DMS53 treated with DMSO at 0.1 percent for 48 hours (cell line): ENCODE results near the gene LCN9.
"Not testable (repeated sequence)": the region's sequence is repeated elsewhere in the genome, so short reads cannot be mapped to it uniquely, and the experiment has no call there.

Experiments
- DNase-seq: peaks from one replicate; lab custom pipeline; 2025; ENCODE audit not compliant: unreplicated experiment; lab: John Stamatoyannopoulos, UW

Gene LCN9

DNA sequence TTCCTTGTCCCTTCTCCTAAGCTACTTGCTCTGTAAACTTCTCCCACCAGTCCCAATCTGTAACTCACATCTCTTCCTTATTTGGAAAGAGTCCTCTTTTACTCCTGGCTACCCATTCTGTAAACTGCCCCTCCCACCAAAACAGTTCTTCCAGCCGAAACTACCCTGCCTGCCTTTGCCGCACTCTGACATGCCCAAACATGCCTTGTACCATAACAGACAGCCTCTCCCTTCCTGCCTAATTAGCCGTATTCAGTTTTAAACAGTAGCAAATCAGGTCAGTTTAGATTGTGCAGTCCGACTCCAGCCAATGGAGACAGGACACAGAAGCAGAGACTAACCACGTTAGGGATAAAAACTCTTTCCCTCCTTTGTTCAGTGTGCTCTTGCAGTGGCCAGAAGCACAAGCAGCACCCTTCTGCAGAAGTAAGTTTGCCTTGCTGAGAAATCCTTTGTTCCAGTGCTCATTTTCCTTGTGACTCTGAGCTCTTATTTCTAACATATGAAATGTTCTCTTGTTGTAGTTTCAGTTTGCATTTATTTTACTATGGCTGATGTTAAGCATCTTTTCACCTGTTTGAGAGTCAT is 18.4 kb upstream of the LCN9 start:
- no peak for DNase-seq

DNA sequence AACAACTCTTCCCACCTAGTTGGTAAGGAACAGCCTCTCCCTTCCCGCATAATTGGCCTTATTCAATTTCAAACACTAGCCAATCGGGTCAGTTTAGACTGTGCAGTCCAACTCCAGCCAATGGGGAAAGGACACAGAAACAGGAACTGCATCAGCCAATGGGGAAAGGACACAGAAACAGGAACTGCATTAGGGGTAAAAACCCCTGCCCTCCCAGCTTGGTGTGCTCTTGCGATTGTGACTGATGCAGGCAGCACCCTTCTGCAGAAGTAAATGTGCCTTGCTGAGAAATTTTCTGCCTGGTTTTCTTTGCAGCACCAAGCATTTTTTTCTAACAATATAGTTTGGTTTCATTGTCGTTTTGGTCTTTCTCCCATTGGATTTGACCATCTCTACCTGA is 15.2 kb upstream of the LCN9 start:
- DNase-seq: no peak

DNA sequence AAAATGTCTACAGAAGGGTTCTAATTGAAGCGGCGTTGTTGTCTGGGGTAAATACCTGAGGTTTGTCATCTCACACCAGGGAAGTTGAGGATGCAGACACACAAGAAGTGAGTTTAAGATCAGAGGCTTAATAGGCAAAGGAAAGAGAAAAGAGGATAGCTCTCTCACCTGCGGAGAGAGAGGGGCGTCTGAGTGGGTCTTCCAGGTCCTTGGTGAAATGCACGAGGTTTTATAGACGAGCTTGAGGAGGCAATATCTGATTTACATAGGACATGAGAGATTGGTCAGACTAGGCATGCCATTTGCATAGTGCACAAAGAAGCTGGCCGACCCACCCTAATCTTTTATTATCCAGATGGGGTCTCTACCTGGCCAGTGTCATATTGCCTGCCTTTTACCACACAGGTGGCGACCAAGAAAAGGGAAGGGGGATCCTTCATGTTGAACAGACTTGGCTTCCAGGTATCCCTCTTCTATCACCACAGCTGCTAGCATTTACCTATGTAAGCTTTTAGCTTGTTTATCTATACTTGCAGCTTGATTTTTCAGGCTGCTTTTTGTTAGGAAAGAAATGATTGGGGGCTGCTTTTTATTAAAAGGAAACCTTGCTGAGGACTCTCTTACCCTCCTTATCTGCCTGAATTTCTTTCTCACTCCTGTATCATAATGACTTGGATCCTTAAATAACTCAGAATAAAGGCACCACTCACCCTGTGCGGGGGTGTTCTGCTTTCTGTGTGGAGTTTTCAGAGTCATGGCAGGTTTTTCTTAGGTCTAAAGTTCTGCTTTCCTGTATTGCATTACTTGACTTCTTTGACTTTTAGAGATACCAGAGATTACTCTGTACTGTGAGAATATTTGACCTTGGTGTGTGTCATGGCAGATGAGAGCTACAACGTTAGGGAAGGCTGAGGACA is 14.4 kb upstream of the LCN9 start:
- no peak for DNase-seq

DNA sequence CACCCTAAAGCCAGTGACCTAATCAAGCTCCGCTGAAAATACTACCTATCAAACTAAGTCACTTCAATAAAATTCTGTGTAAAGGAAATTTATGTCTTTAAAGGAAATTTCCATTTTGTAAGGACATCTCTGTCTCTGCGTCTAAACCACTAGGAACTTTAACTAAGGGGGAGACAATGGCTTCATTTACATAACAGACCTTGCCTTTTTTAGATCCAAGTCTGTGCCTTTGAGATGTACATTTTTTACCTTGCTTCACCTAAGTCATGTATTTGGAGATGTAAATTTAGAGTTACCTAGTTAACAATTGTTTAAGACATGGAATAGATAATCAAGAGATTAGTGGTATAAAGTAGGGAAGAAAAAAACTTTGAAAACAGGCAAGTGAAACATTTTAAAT is 13.6 kb upstream of the LCN9 start:
- DNase-seq: no peak

DNA sequence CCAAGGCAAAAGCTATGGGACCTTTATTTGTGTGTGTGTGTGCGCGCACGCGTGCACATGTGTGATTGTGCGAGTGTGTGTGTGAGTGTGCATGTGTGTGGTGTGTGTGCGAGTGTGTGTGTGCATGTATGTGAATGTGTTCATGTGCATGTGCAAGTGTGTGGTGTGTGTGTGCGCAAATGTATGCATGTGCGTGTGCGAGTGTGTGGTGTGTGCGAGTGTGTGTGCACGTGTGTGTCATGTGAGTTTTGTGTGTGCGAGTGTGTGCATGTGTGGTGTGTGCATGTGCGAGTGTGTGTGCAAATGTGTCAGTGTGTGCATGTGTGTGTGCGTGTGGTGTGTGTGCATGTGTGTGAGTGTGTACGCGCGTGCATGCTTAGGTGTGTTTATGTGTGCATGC is 12.7 kb upstream of the LCN9 start:
- DNase-seq: no peak

DNA sequence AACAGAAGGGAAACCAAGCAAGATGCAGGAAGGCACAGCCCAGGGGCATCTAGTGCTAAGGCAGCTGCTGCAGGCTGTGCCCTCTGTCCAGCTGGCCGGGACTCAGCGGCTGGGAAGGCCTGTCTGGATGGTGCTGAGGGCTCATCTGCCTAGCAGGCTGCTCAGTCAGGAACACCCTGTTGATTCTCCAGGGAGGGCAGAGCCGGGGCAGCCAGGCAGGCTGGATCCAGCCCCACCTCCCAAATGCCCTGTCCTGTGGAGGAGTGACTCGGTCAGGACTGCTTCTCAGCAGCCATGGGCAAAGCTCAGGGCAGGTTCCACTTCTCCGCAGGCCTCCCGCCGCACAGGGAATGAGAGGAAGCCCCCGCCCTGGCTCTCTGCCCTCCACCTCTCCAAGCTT is 7.8 kb upstream of the LCN9 start:
- no peak for DNase-seq

DNA sequence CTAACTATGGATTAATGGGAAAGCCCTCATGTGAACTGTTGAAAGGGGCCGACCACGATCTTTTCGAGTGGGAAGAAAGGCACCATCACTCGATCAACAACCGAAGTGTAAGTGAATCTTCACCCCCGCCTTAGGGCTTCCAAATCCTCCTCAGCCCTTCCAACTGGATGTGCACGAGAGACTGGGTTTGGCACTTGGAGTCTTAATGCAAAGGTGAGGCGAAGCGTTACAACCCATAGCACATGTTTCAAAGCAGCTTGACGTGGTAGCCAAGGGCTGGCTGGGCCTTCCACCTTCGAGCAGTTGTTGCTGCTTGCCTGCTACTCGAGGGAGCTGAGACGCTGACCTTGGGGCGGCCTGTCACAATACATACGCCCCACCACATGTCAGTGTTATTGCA is 5.7 kb upstream of the LCN9 start:
- no peak for DNase-seq

DNA sequence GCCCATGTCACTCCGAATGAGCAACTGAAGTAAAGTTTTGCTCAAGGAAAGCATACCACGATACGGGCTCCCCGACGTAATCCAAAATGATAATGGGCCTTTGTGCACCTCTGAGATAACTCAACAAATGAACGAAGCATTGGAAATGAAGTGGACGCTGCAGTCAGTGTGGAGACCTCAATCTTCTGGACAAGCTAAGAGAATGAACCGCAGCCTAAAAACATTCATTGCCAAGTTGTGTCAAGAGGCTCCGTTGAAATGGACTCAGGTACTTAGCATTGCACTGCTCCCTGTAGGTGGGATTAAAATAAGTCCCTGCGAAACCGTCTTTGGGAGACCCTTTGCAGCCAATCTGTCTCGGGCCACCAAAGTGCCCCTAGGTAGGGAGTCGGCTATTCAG is 3.9 kb upstream of the LCN9 start:
- DNase-seq: no peak

DNA sequence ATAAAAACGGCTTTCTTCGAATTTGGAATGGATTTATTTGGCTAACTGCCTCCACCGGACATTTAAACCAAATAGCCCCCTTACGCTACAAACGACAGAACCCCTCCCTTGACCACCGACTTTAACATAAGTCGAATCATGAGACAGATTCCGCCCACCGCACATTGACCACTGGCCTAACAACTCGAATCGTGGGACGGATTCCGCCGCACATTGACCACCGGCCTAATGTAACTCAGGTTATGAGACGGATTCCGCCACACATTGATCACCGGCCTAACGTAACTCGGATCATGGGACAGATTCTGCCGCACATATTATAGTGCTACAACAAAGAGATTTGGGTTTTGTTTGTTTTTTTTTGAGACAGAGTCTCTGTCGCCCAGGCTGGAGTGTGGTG is 2.7 kb upstream of the LCN9 start:
- DNase-seq: no peak

DNA sequence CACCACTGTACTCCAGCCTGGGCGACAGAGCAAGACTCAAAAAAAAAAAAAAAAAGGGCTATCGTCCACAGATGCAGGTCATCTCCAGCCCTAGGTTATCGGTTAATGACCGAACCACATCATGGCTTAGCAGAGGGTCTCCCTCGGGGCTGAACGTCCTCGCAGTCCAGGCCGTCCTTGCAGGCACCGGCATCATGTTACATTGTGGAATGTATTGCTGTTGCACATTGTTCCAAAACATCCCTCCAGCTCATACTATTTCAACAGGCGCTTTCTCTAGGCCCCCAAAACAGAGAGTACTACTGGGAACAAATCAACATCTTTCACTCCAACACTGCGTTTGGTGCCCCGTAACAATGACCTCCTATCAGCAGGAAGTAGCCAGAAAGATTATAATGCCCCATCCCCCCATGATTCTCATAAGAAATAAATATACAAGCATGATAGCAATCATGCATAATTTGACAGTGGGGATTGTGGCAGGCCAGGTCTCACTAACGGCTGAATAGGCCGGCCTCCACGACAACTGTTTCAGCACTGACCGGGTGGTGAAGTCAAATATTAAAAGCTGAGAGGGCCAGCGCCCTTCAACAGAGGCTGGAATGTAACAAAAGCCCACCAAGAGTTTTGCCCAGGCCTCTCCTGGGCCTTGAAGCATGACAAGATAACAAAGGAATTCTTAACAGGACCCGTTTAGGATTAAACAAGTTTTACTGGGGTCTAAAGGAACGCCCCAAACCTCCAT is 1.1 kb upstream of the LCN9 start:
- DNase-seq: no peak

DNA sequence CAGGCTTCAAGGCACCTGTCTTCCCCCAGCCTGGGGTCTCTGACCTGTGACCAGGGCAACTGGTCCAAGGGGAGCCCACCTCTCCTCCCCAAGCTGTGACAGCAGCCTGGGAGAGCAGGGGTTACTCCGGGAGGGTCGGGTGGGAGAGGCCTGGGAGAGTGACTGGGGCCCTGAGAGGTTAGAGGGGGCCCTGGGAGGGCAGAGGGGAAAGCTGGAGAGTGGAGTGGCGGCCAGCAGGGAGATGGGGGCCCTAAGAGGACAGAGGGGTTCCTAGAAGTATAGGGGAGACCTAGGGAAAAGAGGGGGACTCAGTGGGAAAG is 302 bp downstream of the LCN9 start:
- DNase-seq: no peak

DNA sequence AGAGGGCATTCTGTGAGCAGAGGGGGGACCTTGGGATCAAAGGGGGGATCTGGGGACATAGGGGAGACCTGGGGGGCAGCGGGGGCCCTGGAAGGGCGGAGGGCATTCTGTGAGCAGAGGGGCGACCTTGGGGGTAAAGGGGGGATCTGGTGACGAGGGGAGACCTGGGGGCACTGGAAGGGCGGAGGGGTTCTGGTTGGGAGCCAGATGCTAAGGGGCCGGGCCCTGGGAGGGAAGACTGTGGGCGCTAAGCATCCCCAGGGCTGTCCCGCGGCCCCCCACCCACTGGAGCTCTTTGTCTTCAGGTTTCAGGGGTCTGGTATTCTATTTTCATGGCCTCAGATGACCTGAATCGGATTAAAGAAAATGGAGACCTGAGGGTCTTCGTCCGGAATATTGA is 748 bp downstream of the LCN9 start:
- no peak for DNase-seq

DNA sequence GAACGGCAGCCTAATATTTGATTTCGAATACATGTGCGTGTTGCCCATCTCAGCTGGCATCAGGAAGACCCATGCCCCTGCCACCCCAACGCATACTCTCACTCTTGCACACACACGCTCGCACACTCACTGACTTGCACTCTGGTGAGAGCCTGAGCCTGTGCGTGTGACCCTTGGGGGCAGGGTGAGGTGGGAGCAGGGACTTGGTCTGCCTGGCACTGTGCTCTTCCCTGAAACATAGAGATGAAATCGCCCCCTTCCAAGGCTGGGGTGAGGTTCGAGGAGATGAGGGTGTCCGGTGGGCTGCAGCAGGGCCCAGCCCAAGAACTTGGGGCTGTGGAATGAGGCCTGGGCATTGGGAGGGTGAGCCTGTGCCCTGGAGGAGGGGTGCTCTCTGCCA is 1.2 kb downstream of the LCN9 start:
- DNase-seq: no peak

DNA sequence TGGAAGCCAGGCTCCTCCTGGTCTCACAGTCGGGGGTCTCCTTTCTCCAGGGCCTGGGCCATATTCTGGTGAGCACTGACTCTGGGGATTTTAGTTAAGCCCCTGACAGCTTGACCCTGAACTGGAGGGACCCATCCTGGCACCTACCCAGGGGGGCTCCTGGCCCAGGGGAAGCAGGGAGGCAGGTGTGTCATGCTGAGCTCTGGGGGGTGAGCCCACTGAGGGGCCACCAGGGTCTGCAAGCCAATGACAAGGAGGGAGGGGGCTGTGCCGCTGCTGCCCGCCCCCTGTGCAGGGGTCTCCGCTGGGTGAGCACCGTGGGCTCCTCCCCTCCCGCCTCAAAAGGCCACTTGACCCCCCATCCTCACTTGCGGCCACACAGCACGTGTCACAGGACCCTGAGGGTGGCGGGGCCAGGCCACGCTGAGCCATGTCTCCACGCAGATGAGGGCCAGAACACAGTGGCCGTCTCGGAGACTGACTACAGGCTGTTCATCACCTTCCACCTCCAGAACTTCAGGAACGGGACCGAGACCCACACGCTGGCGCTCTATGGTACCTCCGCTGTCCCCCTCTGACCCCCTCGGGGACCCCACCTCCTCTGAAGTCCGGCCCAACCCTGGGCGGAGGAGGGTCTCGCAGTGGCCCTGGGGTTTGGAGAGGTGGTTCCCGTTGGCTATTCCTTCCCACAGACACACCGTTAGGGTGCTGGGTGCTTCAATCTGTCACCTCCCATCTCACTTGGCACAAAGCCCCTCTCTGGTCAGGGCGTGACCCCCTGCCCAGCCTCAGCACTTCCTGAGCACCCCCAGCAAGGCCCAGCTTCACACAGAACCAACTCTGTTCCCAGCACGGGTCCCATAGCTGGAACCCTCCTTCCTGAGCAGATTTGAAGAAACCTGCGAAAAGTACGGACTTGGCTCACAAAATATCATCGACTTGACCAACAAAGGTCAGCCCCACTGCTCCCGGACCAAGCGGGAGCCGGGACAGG is 2.0 kb downstream of the LCN9 start:
- DNase-seq: no peak

DNA sequence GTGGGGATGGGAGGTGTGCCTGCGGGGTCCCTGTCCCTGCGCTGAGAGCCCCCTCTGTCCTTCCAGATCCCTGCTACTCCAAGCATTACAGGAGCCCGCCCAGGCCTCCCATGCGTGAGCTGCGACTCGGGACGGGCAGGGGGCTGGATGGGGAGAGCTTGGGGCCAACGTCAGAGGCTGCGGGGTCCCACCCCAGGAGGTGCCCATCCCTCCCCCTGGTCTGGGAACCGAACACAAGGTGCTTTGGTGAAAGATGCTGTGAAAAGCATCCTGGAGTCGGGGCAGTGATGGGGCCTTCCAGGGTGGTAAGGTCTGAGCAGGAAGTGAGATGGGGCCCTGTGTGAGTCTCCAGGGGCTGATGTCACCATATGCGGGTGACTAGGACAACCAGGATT is 2.7 kb downstream of the LCN9 start:
- DNase-seq: no peak

DNA sequence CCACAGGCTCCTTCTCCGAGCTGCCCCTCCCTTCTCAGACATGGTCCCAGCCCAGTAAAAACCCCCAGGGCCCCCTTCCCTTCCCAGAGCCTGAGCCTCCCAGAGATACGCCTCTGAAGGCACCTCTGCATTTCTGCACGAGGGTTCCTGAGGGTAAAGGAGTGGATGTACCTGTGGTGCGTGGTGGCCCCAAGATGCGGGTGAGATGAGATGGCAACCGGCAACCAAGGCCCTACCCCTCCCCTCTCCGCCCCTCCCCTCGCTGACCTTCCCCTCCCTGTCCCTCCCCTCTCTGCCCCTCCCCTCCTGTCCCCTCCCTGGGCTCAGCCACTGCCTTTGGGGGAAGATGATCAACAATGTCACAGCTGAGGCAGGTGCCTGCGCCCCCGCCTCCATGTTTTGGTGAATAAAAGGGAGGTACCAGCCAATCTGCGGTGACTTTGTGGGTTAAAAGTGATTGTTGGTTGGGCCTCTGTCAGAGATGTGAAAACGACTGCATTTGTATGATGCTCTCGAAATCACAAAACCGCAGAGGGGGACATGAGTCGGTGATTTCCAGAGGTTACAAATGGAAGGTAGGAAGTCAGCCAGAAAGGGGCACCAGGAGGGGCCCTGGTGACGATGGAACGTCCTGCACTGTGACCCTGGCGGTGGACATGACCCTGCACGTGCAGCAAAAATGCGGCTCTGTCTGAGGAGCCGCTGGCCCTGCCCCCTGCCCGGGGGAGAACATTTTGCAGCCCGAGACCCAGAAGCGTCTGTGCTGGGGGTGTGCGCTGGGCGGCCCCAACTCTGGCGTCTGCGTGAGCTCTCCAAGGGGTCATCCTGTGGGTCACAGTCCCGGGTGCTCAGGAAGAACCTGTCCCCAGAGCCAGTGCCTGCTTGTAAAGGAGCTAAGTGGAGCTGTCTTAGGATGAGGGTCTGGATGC is 3.7 kb downstream of the LCN9 start:
- no peak for DNase-seq

DNA sequence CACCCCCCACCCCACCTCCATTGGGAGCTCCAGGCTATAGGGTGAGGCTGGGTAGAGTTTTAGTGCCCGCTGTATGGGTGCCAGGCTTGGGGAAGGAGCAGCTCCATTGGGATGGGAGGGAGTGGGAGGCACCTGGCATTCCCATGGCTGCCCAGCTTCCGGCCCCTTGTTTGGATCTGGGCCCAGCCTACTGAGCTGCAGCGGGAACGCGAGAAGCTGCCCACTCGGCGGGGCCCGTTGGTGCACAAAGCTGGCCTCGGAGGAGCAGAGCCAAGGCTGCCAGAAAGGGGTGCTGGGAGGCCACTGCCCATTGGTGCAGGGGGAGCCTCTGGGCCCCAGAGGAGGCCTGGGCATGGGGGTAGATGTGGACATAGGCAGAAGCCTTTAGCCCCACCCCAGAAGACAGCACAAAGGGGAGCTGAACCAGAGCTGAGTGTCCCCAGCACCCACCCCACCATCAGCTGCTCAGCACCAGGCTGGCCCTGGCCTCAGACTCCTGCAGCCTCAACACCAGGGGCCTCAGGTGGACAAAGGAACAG is 4.4 kb downstream of the LCN9 start:
- no peak for DNase-seq

DNA sequence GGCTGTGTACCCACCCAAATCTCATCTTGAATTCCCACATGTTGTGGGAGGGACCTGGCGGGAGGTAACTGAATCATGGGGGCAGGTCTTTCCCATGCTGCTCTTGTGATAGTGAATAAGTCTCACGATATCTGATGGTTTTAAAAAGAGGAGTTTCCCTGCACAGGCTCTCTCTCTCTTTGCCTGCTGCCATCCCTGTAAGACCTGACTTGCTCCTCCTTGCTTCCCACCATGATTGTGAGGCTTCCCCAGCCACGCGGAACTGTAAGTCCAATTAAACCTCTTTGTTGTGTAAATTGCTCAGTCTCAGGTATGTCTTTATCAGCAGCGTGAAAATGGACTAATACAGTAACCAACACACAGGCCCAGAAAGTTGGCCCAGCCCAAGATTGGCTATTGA is 5.9 kb downstream of the LCN9 start:
- DNase-seq: not testable (repeated sequence)

DNA sequence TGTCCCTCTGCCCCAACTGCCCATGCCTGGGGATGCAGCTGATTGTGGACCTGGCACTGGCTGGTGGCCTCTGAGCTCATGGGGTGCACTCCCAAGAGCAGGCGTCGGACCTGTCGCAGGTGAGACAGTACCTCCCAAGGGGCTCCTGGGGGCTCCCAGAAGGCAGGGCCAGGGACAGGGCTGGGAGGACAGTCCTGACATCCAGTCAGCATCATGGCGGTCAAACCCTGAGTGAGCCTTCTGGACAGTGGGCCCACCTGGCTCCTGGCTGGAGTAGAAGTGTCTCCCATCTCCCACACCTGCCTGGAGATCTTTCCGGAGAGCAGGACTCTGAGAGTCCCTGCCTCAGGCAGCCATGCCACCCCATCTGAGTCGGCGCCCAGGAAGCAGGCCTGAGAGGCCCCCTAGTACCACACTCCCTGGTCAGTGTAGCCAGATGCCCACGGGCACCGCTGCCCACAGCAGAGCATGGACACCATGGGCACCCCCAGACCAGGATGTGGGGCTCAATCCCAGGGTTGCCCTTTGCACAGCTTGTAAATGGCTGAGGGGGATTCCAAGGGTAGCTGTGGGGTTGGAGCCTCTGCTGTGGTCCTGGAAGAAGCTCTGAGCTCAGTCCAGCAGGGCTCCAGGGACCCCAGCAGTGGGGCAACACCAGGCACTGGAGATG is 6.6 kb downstream of the LCN9 start:
- no peak for DNase-seq
